Liver (tissue), 9 donors: ENCODE results near the gene HRH3. TPM values are rescaled to one million over a fixed set of nuclear protein-coding genes. Genes with fewer than 3 reads are reported as not detected.

Experiments used
- DNase-seq: peaks from one replicate; pipeline ENCODE4 v3.0.0-alpha.2; 2017; ENCODE audit warnings: low spot score
- H3K27ac ChIP-seq, 2 donors: one replicate each; pipeline ENCODE4 v1.7.0; 2013; ENCODE audit warnings: inconsistent platforms in 2 of 2, low read length in 2 of 2, control low read depth in 1 of 2, low read depth in 1 of 2, mild to moderate bottlenecking in 1 of 2
- H3K27me3 ChIP-seq, 4 donors: one replicate each; pipeline versions ENCODE4 v1.6.1 to v1.7.0; 2013; ENCODE audit warnings: low read length in 3 of 4, inconsistent platforms in 1 of 4, mild to moderate bottlenecking in 1 of 4, moderate library complexity in 1 of 4; ENCODE audit not compliant: control insufficient read depth in 4 of 4, insufficient read depth in 4 of 4
- H3K36me3 ChIP-seq, 4 donors: one replicate each; pipeline versions ENCODE4 v1.6.1 to v1.7.0; 2013; ENCODE audit warnings: low read length in 3 of 4, mild to moderate bottlenecking in 3 of 4, low read depth in 1 of 4, moderate library complexity in 1 of 4; ENCODE audit not compliant: control insufficient read depth in 4 of 4, insufficient read depth in 3 of 4
- H3K4me1 ChIP-seq, 4 donors: one replicate each; pipeline versions ENCODE4 v1.6.1 to v1.7.0; 2013; ENCODE audit warnings: low read length in 3 of 4, mild to moderate bottlenecking in 3 of 4, moderate library complexity in 1 of 4; ENCODE audit not compliant: control insufficient read depth in 4 of 4, insufficient read depth in 4 of 4
- H3K4me3 ChIP-seq, 3 donors: one replicate each; pipeline versions ENCODE4 v1.6.1 to v1.7.0; 2013; ENCODE audit warnings: low read length in 3 of 3, control low read depth in 1 of 3, low read depth in 1 of 3, mild to moderate bottlenecking in 1 of 3
- H3K9ac ChIP-seq, 2 donors: one replicate each; pipeline ENCODE4 v1.7.0; 2013; ENCODE audit warnings: low read length in 2 of 2, mild to moderate bottlenecking in 2 of 2, moderate library complexity in 2 of 2, control low read depth in 1 of 2, low read depth in 1 of 2
- H3K9me3 ChIP-seq, 4 donors: one replicate each; pipeline versions ENCODE4 v1.6.1 to v1.7.0; 2013; ENCODE audit warnings: low read length in 3 of 4; ENCODE audit not compliant: control insufficient read depth in 4 of 4
- EGR1 ChIP-seq, 2 donors: IDR thresholded peaks; 2 replicates each; pipeline ENCODE4 v1.6.1; 2016 to 2018; ENCODE audit warnings: antibody characterized with exemption in 2 of 2, low read depth in 2 of 2
- FOXA1 ChIP-seq: IDR thresholded peaks from 2 replicates; pipeline ENCODE4 v1.6.1; 2016; ENCODE audit warnings: antibody characterized with exemption
- FOXA2 ChIP-seq: IDR thresholded peaks from 2 replicates; pipeline ENCODE4 v1.6.1; 2016; ENCODE audit warnings: antibody characterized with exemption
- GABPA ChIP-seq, 2 donors: IDR thresholded peaks in 1 of 2; conservative IDR thresholded peaks in 1 of 2; 2 replicates each; pipeline ENCODE4 v1.6.1; 2016; ENCODE audit warnings: antibody characterized with exemption in 2 of 2, mild to moderate bottlenecking in 1 of 2, moderate library complexity in 1 of 2
- HNF4A ChIP-seq, 2 donors: conservative IDR thresholded peaks; 2 replicates each; pipeline ENCODE4 v1.6.1; 2016; ENCODE audit warnings: antibody characterized with exemption in 2 of 2, mild to moderate bottlenecking in 2 of 2
- JUND ChIP-seq, 2 donors: IDR thresholded peaks; 2 replicates each; pipeline ENCODE4 v1.6.1; 2016; ENCODE audit warnings: antibody characterized with exemption in 2 of 2
- NR2F2 ChIP-seq: IDR thresholded peaks from 2 replicates; pipeline ENCODE4 v1.6.1; 2016; ENCODE audit warnings: antibody characterized with exemption
- RXRA ChIP-seq, 2 donors: IDR thresholded peaks; 2 replicates each; pipeline ENCODE4 v1.6.1; 2017 to 2018; ENCODE audit warnings: antibody characterized with exemption in 2 of 2, mild to moderate bottlenecking in 1 of 2
- SP1 ChIP-seq: IDR thresholded peaks from 2 replicates; pipeline ENCODE4 v1.6.1; 2018; ENCODE audit warnings: antibody characterized with exemption, mild to moderate bottlenecking
- TAF1 ChIP-seq: conservative IDR thresholded peaks from 2 replicates; pipeline ENCODE4 v1.6.1; 2016; ENCODE audit warnings: antibody characterized with exemption, mild to moderate bottlenecking
- YY1 ChIP-seq: IDR thresholded peaks from 2 replicates; pipeline ENCODE4 v1.6.1; 2016; ENCODE audit warnings: antibody characterized with exemption, mild to moderate bottlenecking
- WGBS: extraction: QIAGEN DNeasy Blood & Tissue Kit; methylation state at CpG from one replicate; pipeline ENCODE4 v1.1.7; 2013; 5-methylcytosine and 5-hydroxymethylcytosine counted together
- polyA plus RNA-seq, 2 donors: library from polyadenylated mRNA; stranded (reverse) in 1 of 2; unstranded in 1 of 2; fragments of 200-250 nt in 1 of 2; fragments of >200 nt in 1 of 2; fragmentation: Nextera tagmentation in 1 of 2; extraction: Ambion mirVana in 1 of 2; gene quantifications; one replicate each; pipeline versions ENCODE4 v1.2.1 to v1.2.3, GENCODE V29; 2013 to 2015
- total RNA-seq, 2 donors: library from RNA; depleted of rRNA; stranded (reverse); fragments of >200 nt; gene quantifications; one replicate each; pipeline ENCODE4 v1.2.3, GENCODE V29; 2014
- TF ChIP-seq, protein P1 (sequence below): IDR thresholded peaks from 2 replicates; pipeline ENCODE4 v1.6.1; 2016; ENCODE audit warnings: antibody characterized with exemption
- TF ChIP-seq, protein P2 (sequence below): IDR thresholded peaks from 2 replicates; pipeline ENCODE4 v1.6.1; 2016; ENCODE audit warnings: antibody characterized with exemption, mild to moderate bottlenecking
- donor health status: healthy.
- donor health status: healthy.
- donor health status: healthy.
- donor health status: healthy.
- donor health status: healthy.

Gene HRH3
- total and polyA plus RNA-seq, 4 donors: not detected

DNA sequence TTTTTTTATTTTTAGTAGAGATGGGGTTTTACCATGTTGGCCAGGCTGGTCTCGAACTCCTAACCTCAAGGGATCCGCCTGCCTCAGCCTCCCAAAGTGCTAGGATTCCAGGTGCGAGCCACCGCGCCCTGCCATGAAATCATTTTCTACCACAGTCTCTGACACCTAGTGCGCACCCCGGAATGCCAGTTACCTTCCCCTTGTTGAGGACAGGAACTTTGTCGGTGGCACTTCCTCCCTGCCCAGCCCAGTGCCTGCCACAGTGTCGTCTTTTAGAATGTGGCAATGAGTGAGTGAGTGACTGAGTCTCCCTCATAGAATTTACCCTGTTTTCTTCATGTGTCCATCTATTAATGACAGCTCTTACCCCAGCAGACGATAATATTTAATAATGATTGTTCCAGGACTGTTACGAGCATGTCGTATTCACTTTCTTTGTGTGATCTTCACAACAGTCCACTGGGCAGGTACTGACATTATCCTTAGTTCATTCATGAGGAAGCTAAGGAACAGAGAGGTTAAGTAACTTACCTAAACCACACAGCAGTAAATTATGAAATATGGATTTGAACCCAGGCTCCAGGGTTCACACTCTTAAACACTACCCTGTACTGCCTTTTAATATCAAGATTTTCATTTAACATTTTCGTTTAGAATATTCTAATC is 20.1 kb upstream of the HRH3 start:
- H3K27me3 ChIP-seq: no peaks in the 10 kb centered on the region
- 89% methylated on average over 13 of the region's 13 CpGs for WGBS
- H3K27ac ChIP-seq: peak overlapping the region in 1 of 2 donors; percentile 51
- no peaks in the 10 kb centered on the region for H3K9me3 ChIP-seq
- TF ChIP-seq SP1 (no peak), GABPA (IDR thresholded peaks at IDR 0.05 in 1 of 2, conservative IDR thresholded peaks at IDR 0.05 in 1 of 2) (no peak), NR2F2 (no peak)
- TF ChIP-seq, protein P1, sequence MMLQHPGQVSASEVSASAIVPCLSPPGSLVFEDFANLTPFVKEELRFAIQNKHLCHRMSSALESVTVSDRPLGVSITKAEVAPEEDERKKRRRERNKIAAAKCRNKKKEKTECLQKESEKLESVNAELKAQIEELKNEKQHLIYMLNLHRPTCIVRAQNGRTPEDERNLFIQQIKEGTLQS: no peak
- H3K4me3 ChIP-seq: no peak overlapping the region
- DNase-seq: no peak
- H3K9ac ChIP-seq: no peak overlapping the region
- H3K36me3 ChIP-seq: peaks cover 0 to 4% (median 0%) of the 10 kb centered on the region in 4 donors
- peaks cover 15 to 34% (median 20%) of the 10 kb centered on the region in 4 donors for H3K4me1 ChIP-seq

DNA sequence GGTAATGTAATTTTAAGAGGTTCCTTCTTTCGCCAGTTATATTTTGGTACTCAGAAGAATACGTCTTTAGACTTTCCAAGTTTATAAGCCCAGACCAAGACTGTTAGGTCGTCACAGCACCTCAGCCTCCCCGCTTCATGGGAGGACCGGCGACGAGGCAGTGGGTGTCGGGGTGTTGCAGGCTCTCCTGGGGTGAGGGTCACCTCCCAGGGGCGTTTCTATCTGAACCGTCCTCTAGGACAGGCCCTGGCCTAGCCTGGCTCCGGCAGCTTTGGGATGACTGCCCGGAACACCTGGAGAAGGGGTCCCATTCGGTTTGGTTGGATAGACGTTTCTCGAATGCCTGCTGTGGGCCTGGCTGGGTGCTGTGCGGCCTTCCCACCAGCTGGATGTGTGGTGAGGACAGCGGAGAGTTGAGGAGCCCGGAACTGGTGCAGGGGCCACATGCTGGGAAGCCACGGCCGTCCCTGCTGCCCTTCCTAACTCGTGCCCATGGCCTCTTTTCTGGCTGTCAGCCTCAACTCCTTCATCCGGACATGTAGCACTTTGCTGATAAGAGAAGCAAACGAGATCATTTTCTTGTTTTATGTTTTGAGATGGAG is 19.3 kb upstream of the HRH3 start:
- peaks cover 12 to 26% (median 16%) of the 10 kb centered on the region in 4 donors for H3K4me1 ChIP-seq
- 38% methylated on average over 23 of the region's 23 CpGs for WGBS
- H3K4me3 ChIP-seq: peak overlapping the region; percentile 53 to 94 (median 91)
- no peaks in the 10 kb centered on the region for H3K27me3 ChIP-seq
- H3K27ac ChIP-seq: peak overlapping the region; percentile 51 to 62
- H3K36me3 ChIP-seq: peaks cover 0 to 4% (median 0%) of the 10 kb centered on the region in 4 donors
- peak overlapping the region; percentile 62 to 73 for H3K9ac ChIP-seq
- no peak for TF ChIP-seq FOXA1
- TF ChIP-seq, protein P2, sequence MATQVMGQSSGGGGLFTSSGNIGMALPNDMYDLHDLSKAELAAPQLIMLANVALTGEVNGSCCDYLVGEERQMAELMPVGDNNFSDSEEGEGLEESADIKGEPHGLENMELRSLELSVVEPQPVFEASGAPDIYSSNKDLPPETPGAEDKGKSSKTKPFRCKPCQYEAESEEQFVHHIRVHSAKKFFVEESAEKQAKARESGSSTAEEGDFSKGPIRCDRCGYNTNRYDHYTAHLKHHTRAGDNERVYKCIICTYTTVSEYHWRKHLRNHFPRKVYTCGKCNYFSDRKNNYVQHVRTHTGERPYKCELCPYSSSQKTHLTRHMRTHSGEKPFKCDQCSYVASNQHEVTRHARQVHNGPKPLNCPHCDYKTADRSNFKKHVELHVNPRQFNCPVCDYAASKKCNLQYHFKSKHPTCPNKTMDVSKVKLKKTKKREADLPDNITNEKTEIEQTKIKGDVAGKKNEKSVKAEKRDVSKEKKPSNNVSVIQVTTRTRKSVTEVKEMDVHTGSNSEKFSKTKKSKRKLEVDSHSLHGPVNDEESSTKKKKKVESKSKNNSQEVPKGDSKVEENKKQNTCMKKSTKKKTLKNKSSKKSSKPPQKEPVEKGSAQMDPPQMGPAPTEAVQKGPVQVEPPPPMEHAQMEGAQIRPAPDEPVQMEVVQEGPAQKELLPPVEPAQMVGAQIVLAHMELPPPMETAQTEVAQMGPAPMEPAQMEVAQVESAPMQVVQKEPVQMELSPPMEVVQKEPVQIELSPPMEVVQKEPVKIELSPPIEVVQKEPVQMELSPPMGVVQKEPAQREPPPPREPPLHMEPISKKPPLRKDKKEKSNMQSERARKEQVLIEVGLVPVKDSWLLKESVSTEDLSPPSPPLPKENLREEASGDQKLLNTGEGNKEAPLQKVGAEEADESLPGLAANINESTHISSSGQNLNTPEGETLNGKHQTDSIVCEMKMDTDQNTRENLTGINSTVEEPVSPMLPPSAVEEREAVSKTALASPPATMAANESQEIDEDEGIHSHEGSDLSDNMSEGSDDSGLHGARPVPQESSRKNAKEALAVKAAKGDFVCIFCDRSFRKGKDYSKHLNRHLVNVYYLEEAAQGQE: no peak
- TF ChIP-seq GABPA (IDR thresholded peaks at IDR 0.05 in 1 of 2, conservative IDR thresholded peaks at IDR 0.05 in 1 of 2): no peak
- TF ChIP-seq FOXA2: no peak
- TF ChIP-seq, protein P1: no peak
- DNase-seq: no peak
- H3K9me3 ChIP-seq: no peaks in the 10 kb centered on the region

DNA sequence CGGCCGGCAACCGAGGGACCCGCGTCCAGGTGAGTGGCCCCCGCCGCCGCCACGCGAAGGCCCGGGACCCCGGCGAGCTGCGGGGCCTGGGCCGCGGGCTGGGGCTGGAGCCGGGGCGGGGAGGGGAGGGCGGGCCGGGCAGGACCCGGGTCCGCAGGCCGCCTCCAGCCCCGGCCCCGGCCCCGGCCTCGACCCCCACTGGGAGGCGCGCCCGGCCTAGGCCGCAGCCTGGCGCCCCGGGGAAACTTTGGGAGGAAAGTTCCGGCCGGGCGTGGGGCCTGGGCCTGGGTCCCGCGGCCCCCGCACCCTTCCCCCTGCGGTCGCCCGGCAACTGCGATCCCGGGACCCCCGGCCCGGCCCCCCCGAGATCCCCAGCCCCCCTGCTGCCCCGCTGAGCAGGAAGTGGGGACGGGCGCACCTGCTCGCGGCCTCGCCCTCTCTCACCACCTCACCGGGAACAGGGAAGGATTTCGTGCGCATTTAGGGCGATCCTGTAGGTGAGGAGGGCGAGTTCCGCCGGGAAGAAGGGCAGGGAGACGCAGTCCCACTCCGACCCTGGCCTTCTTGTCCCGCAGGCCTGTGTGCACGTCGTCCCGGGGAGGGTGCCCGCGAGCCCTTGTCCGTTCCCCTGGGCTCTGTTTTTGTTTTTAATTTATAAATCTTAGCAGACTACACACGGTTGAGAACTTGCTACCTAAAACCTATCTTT is 18.6 kb upstream of the HRH3 start:
- DNase-seq: no peak
- no peak for TF ChIP-seq TAF1
- TF ChIP-seq GABPA (IDR thresholded peaks at IDR 0.05 in 1 of 2, conservative IDR thresholded peaks at IDR 0.05 in 1 of 2): no peak
- TF ChIP-seq RXRA (IDR thresholded peaks at IDR 0.05): no peak
- no peak for TF ChIP-seq HNF4A (conservative IDR thresholded peaks at IDR 0.05)
- TF ChIP-seq, protein P1: no peak
- TF ChIP-seq EGR1 (IDR thresholded peaks at IDR 0.05; ENCODE audit: low read depth in 2 of 2): no peak
- TF ChIP-seq YY1: no peak
- no peak for TF ChIP-seq FOXA2
- TF ChIP-seq SP1: no peak
- TF ChIP-seq JUND (IDR thresholded peaks at IDR 0.05): no peak
- Histone ChIP-seq H3K4me3 (peak overlapping the region; percentile 53 to 94 (median 91)), H3K27ac (peak overlapping the region; percentile 51 to 62), H3K9ac (peak overlapping the region; percentile 30 to 73), H3K9me3 (no peaks in the 10 kb centered on the region), H3K4me1 (peaks cover 12 to 23% (median 13%) of the 10 kb centered on the region in 4 donors), H3K27me3 (no peaks in the 10 kb centered on the region), H3K36me3 (peaks cover 0 to 4% (median 0%) of the 10 kb centered on the region in 4 donors)
- under 1% methylated on average over 70 of the region's 70 CpGs for WGBS
